Measurements from ENCODE around the gene LRRIQ3. TPM values are rescaled to one million over a fixed set of nuclear protein-coding genes. Genes with fewer than 3 reads are reported as not detected.

LRRIQ3 gene
- total and polyA plus RNA-seq, 2 donors (not counting 3 experiments of a cell fraction or from before 2014, with no cell fraction given): 0.21 to 1.1 TPM

GRCh38 chr1:74215229-74215628 lies 17.3 kb upstream of the LRRIQ3 start:
- FAIRE-seq (no peak), DNase-seq (ENCODE audit: low read depth, low spot score) (no peak)
- no peaks in the 10 kb centered on the region for H3K9me3 ChIP-seq (replicated peaks; ENCODE audit: control insufficient read depth, insufficient read depth, low read length)
- H3K9ac ChIP-seq (replicated peaks; ENCODE audit: extremely low read depth, insufficient read depth, low read length): no peak overlapping the region
- H3K9me1 ChIP-seq (replicated peaks; ENCODE audit: control insufficient read depth, extremely low read depth, insufficient read depth, low read length): no peaks in the 10 kb centered on the region
- dilution Hi-C loops (cut with MboI; ENCODE audit: extremely low pct_ligation_motif_present, low sequenced_read_pairs) (no loop called here), intact Hi-C loops (cut with micrococcal nuclease) (no loop called here)
- no peaks in the 10 kb centered on the region for H3K4me1 ChIP-seq (ENCODE audit: control insufficient read depth, extremely low read depth, insufficient read depth, low read length)
- no peaks in the 10 kb centered on the region for H4K20me1 ChIP-seq (replicated peaks; ENCODE audit: control insufficient read depth, extremely low read depth, insufficient read depth, low read length)
- H3K36me3 ChIP-seq (ENCODE audit: control insufficient read depth in 2 of 2, extremely low read depth in 1 of 2, insufficient read depth in 2 of 2, low read length in 2 of 2): no peaks in the 10 kb centered on the region
- no peak overlapping the region for H3K4me2 ChIP-seq (ENCODE audit: insufficient read depth, low read length)
- ChIA-PET CTCF (no interaction called here), POLR2A (no interaction called here)
- H2AFZ ChIP-seq (ENCODE audit: low read depth, low read length): no peak overlapping the region
- no peak overlapping the region for H3K4me3 ChIP-seq (replicated peaks in 1 of 3; ENCODE audit: insufficient read depth in 1 of 3, low read depth in 1 of 3, low read length in 3 of 3)
- no peaks in the 10 kb centered on the region for H3K27me3 ChIP-seq (ENCODE audit: control insufficient read depth in 2 of 2, insufficient read depth in 2 of 2, low read length in 2 of 2)
- no peaks in the 10 kb centered on the region for H3K79me2 ChIP-seq (ENCODE audit: control insufficient read depth, insufficient read depth, low read length)
- TF ChIP-seq POLR2A (IDR thresholded peaks at IDR 0.05; ENCODE audit: low read depth, low read length) (no peak), GATA2 (IDR thresholded peaks at IDR 0.05; ENCODE audit: insufficient read depth, insufficient read length, low read depth, low read length) (no peak), JUN (IDR thresholded peaks at IDR 0.05; ENCODE audit: borderline replicate concordance, insufficient read depth, insufficient read length, low read depth) (no peak), POLR2AphosphoS5 (IDR thresholded peaks at IDR 0.05; ENCODE audit: insufficient read depth, low read depth, low read length) (no peak), MAX (IDR thresholded peaks at IDR 0.05; ENCODE audit: insufficient read depth, insufficient read length) (no peak), MYC (IDR thresholded peaks at IDR 0.05; ENCODE audit: low read depth, low read length) (no peak), CTCF (IDR thresholded peaks at IDR 0.05; ENCODE audit: extremely low read depth in 1 of 2, insufficient read depth in 1 of 2, low read depth in 1 of 2, low read length in 2 of 2) (no peak), EZH2 (IDR thresholded peaks at IDR 0.05; ENCODE audit: borderline replicate concordance, low read depth, low read length, severe bottlenecking) (no peak), FOS (IDR thresholded peaks at IDR 0.05; ENCODE audit: borderline replicate concordance, insufficient read depth, low read length) (no peak)
- no peak overlapping the region for H3K27ac ChIP-seq (ENCODE audit: insufficient read depth, low read depth, low read length)
- BruUV-seq (replicated peaks): no TSS peak
